ENCODE data around the gene ATF6B.

GRCh38 chr6:32095338-32096086, 32.5 kb downstream of the ATF6B start:
- TF ChIP-seq EZH2 (IDR thresholded peaks at IDR 0.05; ENCODE audit: borderline replicate concordance, low read depth, low read length, poor library complexity, severe bottlenecking): no peak
- no peak for TF ChIP-seq CTCF (conservative IDR thresholded peaks at IDR 0.05; ENCODE audit: low read depth, low read length)
